Spleen (tissue), 7 donors: ENCODE results near the gene STAG3.

Source experiments
- POLR2A ChIP-seq, 3 donors: fragments of 450-650 bp; IDR thresholded peaks; one replicate each; pipeline ENCODE4 v1.5.1; 2017; ENCODE audit warnings: antibody characterized with exemption in 3 of 3, mild to moderate bottlenecking in 1 of 3
- POLR2AphosphoS5 ChIP-seq, 3 donors: sonication (generic); formaldehyde crosslinking; IDR thresholded peaks; one replicate each; pipeline ENCODE4 v1.5.1; 2017; ENCODE audit warnings: antibody characterized with exemption in 3 of 3
- TF ChIP-seq, protein P1 (sequence below), 11 experiments: fragments of 200-600 bp in 7 of 11; fragments of 450-650 bp in 4 of 11; sonication (generic) in 4 of 11; IDR thresholded peaks in 8 of 11; conservative IDR thresholded peaks in 3 of 11; 1 replicate in 7 of 11; 2 replicates in 4 of 11; pipeline versions ENCODE4 v1.4.0 to v1.8.0; 2016 to 2021; ENCODE audit warnings: antibody characterized with exemption in 11 of 11, inconsistent platforms in 4 of 11, mild to moderate bottlenecking in 1 of 11
- donor health status: DM: no; HTN: no; CAD: no; lungs with moderate emphysema.
- donor health status: DM: no; HTN: no; CAD: no.
- donor health status: DM: no; HTN: no; CAD: no.

DNA sequence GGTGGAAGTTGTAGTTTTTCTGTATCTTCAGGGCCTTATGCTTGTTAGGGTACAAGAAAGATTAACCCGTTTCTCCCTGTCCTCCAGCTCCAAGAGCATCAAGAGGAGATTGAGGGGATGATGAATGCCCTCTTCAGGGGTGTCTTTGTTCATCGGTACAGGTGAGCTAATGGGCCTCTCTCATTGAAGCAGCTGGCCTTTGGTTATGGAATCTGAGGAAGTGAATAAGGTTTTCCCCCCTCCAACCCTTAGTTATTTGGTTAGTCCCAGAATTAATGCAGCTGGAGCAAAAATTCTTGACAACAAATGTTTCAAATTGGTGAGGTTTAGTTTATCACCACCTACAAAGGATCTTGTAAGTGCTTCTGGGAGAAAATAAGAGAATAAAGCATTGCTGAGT lies 17.5 kb downstream of the STAG3 start:
- no peak for TF ChIP-seq POLR2A (IDR thresholded peaks at IDR 0.05)
- no peak for TF ChIP-seq POLR2AphosphoS5 (IDR thresholded peaks at IDR 0.05)
- TF ChIP-seq, protein P1, sequence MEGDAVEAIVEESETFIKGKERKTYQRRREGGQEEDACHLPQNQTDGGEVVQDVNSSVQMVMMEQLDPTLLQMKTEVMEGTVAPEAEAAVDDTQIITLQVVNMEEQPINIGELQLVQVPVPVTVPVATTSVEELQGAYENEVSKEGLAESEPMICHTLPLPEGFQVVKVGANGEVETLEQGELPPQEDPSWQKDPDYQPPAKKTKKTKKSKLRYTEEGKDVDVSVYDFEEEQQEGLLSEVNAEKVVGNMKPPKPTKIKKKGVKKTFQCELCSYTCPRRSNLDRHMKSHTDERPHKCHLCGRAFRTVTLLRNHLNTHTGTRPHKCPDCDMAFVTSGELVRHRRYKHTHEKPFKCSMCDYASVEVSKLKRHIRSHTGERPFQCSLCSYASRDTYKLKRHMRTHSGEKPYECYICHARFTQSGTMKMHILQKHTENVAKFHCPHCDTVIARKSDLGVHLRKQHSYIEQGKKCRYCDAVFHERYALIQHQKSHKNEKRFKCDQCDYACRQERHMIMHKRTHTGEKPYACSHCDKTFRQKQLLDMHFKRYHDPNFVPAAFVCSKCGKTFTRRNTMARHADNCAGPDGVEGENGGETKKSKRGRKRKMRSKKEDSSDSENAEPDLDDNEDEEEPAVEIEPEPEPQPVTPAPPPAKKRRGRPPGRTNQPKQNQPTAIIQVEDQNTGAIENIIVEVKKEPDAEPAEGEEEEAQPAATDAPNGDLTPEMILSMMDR (IDR thresholded peaks at IDR 0.05 in 8 of 11, conservative IDR thresholded peaks at IDR 0.05 in 3 of 11), result no peak
